Right atrium auricular region (tissue), 2 donors: ENCODE measurements around the gene MAPRE3. TPM values are rescaled to one million over a fixed set of nuclear protein-coding genes. Genes with fewer than 3 reads are reported as not detected.

Experiments used
- DNase-seq: peaks from one replicate; pipeline ENCODE4 v3.0.0-alpha.2; 2019; ENCODE audit warnings: low spot score
- H3K27ac ChIP-seq, 2 donors: fragments of 200-600 bp; sonication (generic); 1 replicate in 1 of 2; 2 replicates in 1 of 2; pipeline ENCODE4 v1.5.1; 2016 to 2019
- H3K27me3 ChIP-seq, 2 donors: fragments of 200-600 bp; sonication (generic); one replicate each; pipeline versions ENCODE4 v1.5.1 to v1.6.0; 2017 to 2019
- H3K36me3 ChIP-seq: fragments of 200-600 bp; sonication (generic); one replicate; pipeline ENCODE4 v1.5.1; 2016
- H3K4me1 ChIP-seq, 2 donors: fragments of 200-600 bp; sonication (generic); one replicate each; pipeline versions ENCODE4 v1.5.1 to v1.6.0; 2017 to 2019
- H3K4me3 ChIP-seq, 2 donors: fragments of 200-600 bp; sonication (generic); 1 replicate in 1 of 2; 2 replicates in 1 of 2; pipeline ENCODE4 v1.5.1; 2017 to 2019; ENCODE audit warnings: mild to moderate bottlenecking in 1 of 2, moderate library complexity in 1 of 2
- H3K9me3 ChIP-seq, 2 donors: fragments of 200-600 bp; sonication (generic); one replicate each; pipeline ENCODE4 v1.5.1; 2019
- total RNA-seq, 2 donors: library from RNA; depleted of rRNA; stranded (reverse); fragments of >200 nt; gene quantifications; one replicate each; pipeline ENCODE4 v1.1.0, GENCODE V29; 2016
- TF ChIP-seq, protein P1 (sequence below), 2 donors: fragments of 200-600 bp; sonication (generic); IDR thresholded peaks; one replicate each; pipeline ENCODE4 v1.5.1; 2019; ENCODE audit warnings: antibody characterized with exemption in 2 of 2

Gene MAPRE3
- total RNA-seq, 2 donors from 2014 or later = 20.6 to 33.4 TPM

DNA sequence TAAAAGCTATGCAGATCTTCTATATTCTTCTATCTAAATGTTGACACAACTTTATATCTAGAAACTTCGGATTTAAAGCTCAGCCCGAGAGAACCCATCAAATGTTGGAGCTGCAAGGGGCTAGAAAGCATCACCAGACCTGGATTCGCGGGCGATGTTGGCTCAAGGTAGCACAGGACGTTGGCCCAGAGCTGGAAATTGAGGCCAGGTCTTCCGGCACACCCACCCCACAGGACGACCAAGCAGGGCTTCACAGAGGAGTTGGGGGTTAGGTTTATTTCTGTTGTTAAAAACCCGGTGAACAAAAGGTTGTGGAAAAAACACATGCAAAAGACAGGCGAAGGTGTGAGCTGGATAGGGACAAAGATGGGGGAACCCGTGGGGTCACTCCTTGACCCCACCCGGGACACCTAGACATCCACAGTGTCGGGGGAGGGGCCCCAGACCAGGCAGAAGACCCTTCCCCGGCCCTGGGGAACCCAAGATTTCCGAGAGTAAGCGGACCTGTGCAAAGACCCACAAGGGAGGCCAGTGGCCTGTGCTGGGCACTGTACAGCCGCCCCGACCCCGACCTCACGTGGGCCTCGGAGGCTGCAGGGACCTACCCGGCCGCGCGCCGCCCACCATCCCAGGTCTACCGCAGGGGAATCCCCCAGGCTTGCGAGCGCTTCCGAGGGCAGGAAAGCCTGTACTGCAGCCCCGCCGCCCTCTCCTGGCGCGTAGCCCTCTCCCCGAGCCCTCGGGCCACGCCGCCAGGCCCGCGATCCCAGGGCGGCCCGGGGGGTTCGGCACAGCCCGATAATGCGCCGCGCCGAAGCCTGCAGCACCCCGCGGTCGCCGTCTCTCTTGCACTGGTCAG lies 79.2 kb downstream of the MAPRE3 start:
- H3K27ac ChIP-seq = peak overlapping the region; percentile 92 to 98
- no peaks in the 10 kb centered on the region for H3K27me3 ChIP-seq
- peak; percentile 64 for DNase-seq
- TF ChIP-seq, protein P1, sequence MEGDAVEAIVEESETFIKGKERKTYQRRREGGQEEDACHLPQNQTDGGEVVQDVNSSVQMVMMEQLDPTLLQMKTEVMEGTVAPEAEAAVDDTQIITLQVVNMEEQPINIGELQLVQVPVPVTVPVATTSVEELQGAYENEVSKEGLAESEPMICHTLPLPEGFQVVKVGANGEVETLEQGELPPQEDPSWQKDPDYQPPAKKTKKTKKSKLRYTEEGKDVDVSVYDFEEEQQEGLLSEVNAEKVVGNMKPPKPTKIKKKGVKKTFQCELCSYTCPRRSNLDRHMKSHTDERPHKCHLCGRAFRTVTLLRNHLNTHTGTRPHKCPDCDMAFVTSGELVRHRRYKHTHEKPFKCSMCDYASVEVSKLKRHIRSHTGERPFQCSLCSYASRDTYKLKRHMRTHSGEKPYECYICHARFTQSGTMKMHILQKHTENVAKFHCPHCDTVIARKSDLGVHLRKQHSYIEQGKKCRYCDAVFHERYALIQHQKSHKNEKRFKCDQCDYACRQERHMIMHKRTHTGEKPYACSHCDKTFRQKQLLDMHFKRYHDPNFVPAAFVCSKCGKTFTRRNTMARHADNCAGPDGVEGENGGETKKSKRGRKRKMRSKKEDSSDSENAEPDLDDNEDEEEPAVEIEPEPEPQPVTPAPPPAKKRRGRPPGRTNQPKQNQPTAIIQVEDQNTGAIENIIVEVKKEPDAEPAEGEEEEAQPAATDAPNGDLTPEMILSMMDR (IDR thresholded peaks at IDR 0.05) = no peak
- H3K36me3 ChIP-seq = peaks cover 4% of the 10 kb centered on the region
- H3K9me3 ChIP-seq = no peaks in the 10 kb centered on the region
- peaks cover 0 to 14% of the 10 kb centered on the region in 2 donors for H3K4me1 ChIP-seq
- peak overlapping the region; percentile 98 to 99 for H3K4me3 ChIP-seq

DNA sequence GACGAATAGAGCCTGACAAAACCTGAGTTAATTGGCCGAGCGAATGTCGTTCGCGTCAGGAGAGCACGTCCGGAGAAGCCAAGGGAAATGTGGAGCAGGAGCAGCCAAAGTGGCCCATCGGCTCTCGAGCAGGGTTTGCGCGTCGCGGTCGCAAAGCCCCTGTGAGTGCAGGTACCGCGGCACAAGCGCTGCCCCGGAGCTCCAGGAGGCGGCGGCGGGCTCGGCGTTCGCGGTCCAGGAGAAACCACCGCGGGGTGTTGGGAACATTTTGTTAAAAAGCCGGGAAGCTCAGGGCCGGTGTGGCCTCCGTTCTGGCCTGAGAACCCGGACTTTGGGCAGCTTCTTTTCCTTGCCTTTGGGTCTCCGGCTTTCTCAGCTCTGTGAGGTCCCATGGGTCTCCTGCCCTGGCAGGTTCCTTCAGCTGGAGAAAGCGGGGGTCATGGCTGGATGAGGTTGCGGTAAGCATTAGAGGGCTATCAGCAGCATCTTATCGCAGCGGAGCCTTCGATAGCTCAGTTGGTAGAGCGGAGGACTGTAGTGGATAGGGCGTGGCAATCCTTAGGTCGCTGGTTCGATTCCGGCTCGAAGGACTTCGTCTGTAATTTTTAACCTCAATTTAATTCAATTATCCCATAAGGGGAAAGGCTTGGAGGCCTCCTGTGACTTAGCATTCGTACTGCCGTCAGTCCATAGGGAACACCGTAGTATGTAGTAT lies 80.0 kb downstream of the MAPRE3 start:
- peaks cover 0 to 14% of the 10 kb centered on the region in 2 donors for H3K4me1 ChIP-seq
- DNase-seq = peak; percentile 96
- no peaks in the 10 kb centered on the region for H3K27me3 ChIP-seq
- peak overlapping the region; percentile 92 to 98 for H3K27ac ChIP-seq
- H3K4me3 ChIP-seq = peak overlapping the region; percentile 98 to 99
- H3K9me3 ChIP-seq = no peaks in the 10 kb centered on the region
- TF ChIP-seq, protein P1 (IDR thresholded peaks at IDR 0.05) = peak; percentile 20 to 55
- peaks cover 10% of the 10 kb centered on the region for H3K36me3 ChIP-seq

DNA sequence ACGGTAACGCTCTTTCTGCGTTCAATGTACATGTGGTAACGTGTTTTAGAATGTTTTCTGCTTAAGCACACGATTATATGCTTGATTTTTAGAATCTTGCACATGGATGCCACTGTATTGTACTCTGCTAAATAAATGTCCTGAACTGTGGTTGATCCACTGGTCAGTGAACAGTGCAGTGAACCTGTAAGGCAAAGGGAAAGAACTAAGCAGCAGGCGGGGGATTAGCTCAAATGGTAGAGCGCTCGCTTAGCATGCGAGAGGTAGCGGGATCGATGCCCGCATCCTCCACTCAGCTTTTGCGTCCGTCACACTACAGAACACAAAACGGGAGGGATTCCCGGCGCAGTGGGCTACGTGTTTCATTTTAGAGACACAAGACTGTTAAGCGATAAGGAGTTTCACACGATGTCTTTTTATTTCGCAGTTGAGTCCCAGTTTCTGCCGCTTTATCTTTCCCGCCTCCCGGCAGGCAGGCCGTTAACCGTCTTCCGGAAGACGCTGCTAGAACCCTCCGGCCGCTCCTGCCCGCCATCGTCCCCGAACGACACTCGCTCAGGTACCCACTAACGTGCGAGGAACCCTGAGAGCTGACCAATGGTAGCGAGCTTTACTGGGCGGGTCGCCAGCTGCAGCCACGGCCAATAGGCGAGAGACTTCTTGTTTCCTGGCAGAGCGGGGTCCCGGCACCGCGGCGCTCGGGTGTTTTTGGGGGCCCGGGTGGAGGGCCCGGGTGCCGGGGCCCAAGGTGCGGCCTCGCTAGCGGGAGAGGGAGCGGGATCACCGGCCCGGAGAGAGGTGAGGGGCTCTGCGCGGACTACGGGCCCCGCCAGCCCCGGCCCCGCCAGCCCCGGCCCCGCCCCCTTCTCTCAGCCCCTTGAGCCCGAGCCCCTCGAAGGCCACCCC lies 80.8 kb downstream of the MAPRE3 start, which contains the start of gene AGBL5:
Gene AGBL5, plus strand, starts transcription at position 673 of the 906 bp plus-strand sequence. CDS start 1,291 bp downstream, outside the sequence.
- peaks cover 0 to 14% of the 10 kb centered on the region in 2 donors for H3K4me1 ChIP-seq
- peak; percentile 97 for DNase-seq
- peak within 1 kb of the TSS; percentile 98 to 99 for H3K4me3 ChIP-seq
- H3K36me3 ChIP-seq = peaks cover 17% of the 10 kb centered on the region
- H3K9me3 ChIP-seq = no peaks in the 10 kb centered on the region
- TF ChIP-seq, protein P1 (IDR thresholded peaks at IDR 0.05) = no peak
- H3K27ac ChIP-seq = peak within 1 kb of the TSS; percentile 92 to 98
- H3K27me3 ChIP-seq = no peaks in the 10 kb centered on the region

DNA sequence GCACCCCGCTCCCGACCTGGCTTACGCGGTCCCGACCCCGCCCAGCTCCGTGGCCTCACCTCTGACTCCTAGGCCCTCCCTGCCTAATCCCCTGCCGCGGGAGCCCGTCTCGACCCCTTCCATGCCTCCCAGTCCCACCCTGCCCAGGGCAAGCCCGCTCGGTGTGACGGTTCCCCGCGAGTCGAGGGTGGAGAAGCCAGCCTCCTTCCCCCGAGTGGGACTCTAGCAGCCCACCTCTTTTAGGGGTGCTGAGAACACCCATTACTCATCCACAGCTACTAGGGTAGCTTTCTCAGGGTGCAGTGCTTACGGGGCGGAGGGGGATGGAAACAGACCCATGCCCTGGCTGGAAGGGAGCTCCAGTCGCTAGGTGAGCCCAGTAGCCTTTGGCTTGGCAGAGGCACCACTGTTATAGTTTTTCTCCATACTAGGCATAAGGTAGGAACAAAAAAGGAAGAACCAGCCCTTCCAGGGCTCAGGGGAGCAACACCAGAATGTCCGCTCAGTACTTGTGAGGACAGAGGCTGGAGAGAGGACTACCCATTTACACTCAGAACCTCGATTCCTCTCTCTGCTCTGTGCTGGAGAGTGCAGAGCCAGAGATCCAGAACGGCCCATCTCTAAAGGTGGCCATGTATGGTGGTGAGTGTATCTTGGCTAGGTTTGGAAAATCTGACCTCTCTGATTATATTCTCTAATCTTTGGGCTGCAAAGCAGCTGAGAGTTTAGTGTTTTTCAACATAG lies 81.6 kb downstream of the MAPRE3 start:
- Histone ChIP-seq H3K4me1 (peaks cover 0 to 14% of the 10 kb centered on the region in 2 donors), H3K9me3 (no peaks in the 10 kb centered on the region), H3K36me3 (peaks cover 17% of the 10 kb centered on the region), H3K27ac (peak overlapping the region; percentile 92 to 98), H3K4me3 (peak overlapping the region; percentile 98 to 99), H3K27me3 (no peaks in the 10 kb centered on the region)
- no peak for DNase-seq
- TF ChIP-seq, protein P1 (IDR thresholded peaks at IDR 0.05) = no peak

DNA sequence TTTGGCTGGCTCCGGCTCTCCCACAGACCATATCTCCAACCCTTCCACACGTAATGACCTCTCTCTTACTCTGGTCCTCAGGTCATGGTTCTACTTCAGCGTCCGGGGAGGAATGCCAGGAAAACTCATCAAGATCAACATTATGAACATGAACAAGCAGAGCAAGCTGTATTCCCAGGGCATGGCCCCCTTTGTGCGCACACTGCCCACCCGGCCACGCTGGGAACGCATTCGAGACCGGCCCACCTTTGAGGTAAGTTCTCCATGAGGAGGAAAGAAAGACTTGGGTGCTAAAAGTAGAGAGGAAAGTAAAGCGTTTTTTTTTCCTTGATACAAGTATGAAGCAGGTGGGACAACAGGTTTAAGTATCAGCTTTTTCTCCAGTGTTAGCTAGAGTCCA lies 82.9 kb downstream of the MAPRE3 start:
- peaks cover 0 to 14% of the 10 kb centered on the region in 2 donors for H3K4me1 ChIP-seq
- H3K27me3 ChIP-seq = no peaks in the 10 kb centered on the region
- TF ChIP-seq, protein P1 (IDR thresholded peaks at IDR 0.05) = no peak
- peaks cover 17% of the 10 kb centered on the region for H3K36me3 ChIP-seq
- H3K4me3 ChIP-seq = no peak overlapping the region
- H3K9me3 ChIP-seq = no peaks in the 10 kb centered on the region
- no peak for DNase-seq
- no peak overlapping the region for H3K27ac ChIP-seq
